GM19351 (cell line): ENCODE measurements around the gene DGKE.
A peak's percentile ranks its signal among the peaks of the same experiment; 100 is the strongest.

Experiments
- ATAC-seq: cut with Tn5 transposase; IDR thresholded peaks from one replicate; pipeline ENCODE4 v1.9.1; 2021; ENCODE audit warnings: mild to moderate bottlenecking, moderate library complexity; ENCODE audit not compliant: unreplicated experiment

The DGKE gene

DNA sequence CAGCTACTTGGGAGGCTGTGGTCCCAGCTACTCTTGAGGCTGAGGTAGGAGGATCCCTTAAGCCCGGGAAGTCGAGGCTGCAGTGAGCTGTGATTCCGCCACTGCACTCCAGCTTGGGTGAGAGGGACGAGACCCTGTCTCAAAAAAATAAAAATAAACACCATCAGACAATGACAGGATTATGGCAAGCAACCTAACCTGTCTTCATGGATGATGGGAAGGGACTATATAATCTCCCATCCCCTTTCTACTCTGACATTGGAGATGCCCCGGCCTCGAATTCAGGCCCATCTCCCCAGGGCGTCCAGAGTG is 79.0 kb downstream of the DGKE start:
- ATAC-seq: no peak

DNA sequence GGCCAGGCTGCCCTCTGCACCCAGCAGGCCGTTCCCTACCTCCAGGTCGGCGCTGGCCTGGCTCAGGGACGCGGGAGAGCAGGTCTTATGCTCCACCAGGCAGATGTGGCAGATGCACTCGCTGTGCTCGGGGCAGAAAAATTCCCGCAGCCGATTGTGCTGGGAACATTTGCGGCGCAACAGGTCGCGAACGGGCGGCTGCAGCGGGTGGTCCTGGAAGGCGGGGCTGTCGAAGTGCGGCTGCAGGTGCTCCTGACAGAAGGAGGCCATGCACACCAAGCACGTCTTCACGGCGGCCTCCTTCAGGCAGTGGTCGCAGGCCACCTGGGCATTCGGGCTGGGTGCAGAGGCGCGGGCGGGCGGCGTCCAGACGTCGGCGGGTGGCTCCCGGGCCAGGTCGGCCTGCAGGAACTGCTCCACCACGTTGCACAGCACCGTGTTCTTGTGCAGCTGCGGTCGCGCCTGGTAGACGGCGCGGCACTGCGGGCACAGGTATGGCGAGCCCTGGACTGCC is 79.5 kb downstream of the DGKE start:
- ATAC-seq: peak; percentile 29

DNA sequence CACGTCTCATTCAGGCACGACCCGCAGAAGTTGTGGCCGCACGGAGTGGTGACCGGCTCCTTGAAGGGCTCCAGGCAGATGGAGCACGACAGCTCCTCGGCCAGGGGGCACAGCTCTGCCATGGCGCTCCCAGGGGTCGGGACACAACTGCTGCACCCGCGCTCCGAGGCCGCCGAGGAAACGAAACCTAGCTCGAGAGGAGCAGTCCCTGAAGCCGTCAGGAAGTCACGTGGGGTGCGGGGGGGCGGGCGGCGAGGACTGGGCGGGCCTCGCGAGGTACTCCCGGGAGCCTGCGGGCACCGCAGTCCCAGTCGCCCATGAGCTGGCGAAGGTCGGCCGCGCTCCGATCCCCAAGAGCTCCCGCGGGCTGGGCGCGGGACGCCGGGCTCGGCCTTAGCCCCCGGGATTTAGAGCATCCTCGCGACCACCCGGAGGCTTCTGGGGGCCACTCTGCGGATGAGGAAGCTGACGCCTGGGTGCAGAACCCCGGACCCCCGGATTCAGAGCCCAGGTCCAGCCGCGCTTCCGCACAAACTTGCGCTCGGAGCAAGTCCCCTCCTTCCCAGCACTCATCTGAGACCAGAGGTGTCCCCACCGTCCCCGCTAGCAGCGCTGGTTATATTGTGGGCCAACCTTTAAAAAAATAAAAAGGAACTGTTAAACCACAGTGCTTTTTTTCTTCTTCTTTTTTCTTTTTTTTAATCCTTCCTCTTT is 80.1 kb downstream of the DGKE start, which contains the start of gene TRIM25:
Gene TRIM25, minus strand, starts transcription at position 183 of the 714 bp plus-strand sequence. Its CDS starts 61 bp downstream, at position 122.
- peak; percentile 67 for ATAC-seq

DNA sequence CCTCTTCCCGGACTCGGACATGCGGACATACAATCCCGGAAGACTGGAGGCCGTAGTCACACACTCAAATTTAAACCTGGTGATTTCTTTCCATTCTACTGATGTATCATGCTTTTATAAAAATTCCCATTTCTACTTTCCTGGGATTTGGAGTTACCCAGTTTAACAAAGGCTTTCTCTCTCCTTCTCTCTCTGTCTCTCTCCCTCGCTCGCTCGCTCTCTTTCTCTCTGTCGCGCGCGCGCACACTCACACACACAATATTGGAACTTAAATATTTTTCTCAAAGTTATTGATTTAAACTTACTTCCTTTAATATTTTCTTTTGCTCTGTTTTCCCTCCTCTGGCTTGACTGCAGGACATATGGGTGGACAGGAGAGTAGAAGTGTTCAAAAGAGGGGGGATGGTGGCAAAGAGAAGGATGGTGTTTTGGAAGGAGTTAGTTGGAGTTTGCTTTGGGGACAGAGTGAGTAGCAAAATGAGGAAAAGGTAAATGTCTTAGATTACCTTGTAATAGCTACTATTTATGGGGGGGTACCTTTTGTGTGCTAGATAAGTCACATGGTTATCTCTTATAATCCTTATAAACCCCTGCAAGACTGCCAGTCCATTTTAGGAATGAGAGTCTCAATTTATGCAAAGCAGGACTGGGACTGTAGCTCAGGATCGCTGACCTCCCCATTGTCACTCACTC is 80.8 kb downstream of the DGKE start:
- no peak for ATAC-seq

DNA sequence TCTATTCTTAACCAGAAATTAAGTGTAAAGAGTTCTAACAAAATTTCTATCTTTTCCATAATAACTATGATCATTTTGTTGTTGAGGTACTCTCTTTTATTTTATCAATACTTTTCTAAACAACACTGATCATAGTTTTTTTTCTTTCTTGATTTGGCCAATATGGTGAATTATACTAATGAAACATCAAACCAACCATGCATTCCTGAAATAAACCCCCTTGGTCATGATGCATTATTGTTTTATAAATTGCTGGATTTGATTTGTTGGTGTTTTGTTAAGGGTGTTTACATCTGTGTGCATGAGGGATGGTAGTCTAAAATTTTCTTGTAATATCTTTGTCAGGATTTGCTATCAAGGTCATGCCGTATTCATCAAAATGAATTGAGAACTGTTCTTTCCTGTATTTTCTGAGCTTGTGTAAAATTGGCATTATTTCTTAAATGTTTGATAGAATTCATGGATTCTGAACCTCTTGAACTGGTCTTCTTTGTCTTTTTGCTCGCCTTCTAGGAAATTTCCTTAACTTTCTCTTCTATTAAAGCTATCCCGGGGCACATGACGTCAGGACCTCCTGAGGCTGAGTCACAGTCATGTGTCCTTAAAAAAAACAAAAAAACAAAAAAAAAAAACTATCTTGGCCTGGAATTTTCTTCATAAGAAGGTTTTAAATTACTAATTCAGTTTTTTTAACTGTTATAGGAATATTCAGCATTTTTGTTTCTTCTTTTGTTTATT is 83.8 kb downstream of the DGKE start:
- no peak for ATAC-seq

DNA sequence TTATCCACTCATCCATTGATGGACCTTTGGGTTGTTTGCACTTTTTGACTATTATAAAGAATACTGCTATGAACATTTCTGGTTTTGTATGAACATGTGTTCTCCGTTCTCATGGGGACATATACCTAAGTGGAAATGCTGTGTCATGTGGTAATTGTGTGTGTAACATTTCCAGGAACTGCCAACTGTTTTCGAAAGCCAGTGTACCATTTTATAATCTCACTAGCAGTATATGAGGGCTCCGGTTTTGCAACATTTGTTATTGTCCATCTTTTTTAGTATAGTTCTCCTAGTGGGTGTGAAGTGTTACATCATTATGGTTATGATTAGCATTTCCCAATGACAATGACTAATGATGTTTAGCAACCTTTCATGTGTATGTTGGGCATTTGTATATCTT is 85.0 kb downstream of the DGKE start:
- ATAC-seq: no peak
